ENCODE data around the gene NDUFS6.

NDUFS6 gene

DNA sequence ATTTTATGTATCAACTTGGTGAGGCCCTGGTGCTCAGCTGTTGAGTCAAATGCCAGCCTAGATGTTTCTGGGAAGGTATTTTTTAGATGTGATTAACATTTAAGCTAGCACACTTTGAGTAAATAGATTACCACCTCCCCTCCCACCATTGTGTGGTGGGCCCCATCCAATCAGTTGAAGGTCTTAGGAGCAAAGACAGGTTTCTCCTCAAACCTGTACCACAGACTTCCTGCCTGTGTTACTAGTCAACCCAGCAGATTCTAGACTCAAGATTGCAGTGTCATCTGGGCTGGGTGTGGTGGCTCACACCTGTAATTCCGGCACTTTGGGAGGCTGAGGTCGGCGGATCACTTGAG lies 35.3 kb upstream of the NDUFS6 start:
- DNase-seq (ENCODE audit: low spot score): no peak

DNA sequence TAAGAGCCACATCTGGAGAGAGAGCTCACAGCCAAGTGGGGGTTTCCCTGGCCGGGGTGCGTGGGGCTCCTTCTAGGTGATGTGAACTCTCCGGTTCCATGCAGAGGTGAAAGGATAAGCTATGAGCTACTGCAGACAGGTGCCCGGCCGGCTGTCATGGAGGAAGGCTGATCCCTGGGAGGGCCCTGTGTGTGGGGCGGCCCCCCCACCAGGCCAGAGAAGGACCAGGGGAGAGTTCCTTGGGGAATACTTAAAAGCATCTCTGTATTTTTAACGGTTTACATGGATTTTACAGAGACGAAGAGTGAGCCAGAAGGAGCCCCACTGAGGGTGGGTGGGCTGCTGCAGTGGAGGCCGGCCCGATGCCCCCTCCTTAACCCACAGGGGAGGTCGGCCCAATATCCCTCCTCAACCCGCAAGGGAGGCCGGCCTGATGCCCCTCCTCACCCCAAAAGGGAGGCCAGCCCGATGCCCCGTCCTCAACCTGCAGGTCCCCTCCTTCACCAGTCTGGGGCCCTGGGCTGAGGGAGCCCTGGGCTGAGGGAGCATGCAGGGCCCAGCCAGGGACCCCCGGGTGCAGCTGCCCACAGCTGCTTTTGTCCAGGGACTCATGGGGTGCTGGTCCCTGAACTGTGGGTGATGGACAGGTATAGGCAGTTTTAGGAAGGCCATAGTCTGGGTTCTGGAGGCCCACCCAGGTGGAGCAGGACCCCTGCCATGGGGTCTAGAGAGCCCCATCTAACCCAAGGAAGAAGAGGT lies 33.5 kb upstream of the NDUFS6 start:
- DNase-seq (ENCODE audit: low spot score): no peak

DNA sequence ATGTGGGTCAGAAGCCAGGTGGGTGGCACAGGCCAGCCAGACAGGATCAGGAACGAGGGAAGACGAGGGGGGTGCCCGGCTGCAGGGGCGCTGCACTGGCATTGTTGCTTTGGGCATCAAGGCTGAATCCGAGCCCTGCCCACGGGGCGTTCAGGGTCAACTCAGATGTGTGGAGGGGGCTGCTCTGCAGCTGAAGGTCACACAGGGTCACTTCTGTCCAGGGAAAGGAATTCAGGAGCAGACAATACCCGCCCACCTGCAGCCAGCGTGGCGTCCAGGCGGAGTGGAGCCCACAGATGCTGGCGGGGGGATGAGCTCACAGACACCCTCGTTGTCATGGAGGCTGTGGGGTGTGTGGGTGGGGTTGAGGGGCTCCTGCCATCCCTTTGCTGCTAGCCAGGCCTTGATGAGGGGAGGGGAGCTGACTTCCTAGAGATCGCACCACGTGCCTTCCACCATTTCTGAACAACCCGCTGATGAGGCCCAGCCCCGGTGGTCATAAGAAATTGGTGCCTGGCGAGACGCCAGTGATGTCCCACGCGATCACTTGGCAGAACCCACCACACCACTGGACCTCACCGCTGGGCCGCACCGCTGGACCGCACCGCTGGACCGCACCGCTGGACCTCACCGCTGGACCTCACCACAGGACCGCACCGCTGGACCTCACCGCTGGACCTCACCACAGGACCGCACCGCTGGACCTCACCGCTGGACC lies 32.8 kb upstream of the NDUFS6 start:
- DNase-seq (ENCODE audit: low spot score): no peak

DNA sequence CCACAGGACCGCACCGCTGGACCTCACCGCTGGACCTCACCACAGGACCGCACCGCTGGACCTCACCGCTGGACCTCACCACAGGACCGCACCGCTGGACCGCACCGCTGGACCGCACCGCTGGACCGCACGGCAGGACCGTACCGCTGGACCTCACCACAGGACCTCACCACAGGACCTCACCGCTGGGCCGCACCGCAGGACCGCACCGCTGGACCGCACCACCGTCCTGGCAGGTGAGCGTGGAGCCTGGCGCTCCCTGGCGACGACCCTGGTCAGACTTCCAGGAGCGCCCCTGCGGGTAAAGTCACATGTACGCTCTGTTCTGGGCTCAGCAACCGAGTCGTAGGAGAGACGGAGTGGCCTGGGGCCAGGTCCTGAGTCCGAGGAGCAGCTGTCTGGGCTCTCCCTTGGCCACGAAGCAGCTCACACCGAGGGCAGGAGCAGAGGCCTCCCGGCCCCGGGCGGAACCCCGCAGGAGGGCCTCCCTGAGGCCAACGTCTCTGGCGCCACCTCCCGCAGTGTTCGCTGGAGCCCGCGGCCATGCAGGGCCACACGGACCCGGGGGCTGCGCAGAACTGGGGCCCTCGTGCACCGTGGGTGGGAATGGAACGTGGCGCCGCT lies 32.1 kb upstream of the NDUFS6 start:
- no peak for DNase-seq (ENCODE audit: low spot score)

DNA sequence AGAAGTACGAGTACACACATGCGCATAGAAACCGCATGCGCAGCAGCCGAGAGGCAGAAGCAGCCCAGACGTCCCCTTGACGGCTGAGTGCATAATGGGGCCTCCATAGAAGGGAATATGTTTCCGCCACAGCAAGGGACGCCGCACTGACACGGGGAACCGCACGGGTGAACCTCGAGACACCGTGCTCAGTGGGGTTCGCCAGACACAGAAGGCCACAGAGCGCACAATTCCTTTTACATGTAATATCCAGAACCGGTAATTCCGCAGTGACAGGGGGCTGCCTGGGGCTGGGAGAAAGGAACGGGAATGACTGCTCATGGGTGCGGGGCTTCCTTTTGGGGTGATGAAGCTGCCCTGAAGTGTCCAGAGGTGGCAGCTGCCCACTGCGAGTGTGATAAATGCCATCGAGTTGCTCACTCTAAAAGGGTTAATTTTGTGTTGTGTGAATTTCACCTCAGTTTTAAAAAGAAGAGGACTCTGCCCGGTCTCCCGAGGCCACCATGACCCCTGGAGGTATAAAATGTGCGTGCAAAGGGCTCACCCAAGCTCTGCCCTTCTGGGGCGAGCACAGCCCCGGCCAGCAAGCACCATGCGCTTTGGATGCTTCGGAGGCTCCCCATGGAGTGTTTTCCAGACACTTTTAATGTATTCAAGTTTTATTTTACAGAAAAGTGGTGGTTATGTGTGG lies 31.3 kb upstream of the NDUFS6 start:
- DNase-seq (ENCODE audit: low spot score): no peak

DNA sequence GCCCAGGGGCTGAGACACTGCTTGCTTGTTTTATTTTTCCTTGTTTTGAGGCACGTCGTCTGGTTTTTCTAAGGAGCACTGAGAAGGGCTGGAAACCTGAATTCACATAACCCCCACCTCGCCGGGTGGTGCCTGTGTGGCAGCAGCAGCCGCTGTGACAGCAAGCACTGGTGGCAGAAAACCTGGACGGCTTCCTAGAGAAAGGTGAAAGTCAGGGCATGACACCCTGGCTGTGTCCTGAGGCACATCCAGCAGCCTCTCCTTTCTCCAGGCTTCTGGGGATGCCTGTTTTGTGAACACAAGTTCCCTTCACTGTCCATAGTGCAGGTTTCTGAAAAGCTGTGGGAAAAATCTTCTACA lies 30.8 kb upstream of the NDUFS6 start:
- DNase-seq (ENCODE audit: low spot score): no peak

DNA sequence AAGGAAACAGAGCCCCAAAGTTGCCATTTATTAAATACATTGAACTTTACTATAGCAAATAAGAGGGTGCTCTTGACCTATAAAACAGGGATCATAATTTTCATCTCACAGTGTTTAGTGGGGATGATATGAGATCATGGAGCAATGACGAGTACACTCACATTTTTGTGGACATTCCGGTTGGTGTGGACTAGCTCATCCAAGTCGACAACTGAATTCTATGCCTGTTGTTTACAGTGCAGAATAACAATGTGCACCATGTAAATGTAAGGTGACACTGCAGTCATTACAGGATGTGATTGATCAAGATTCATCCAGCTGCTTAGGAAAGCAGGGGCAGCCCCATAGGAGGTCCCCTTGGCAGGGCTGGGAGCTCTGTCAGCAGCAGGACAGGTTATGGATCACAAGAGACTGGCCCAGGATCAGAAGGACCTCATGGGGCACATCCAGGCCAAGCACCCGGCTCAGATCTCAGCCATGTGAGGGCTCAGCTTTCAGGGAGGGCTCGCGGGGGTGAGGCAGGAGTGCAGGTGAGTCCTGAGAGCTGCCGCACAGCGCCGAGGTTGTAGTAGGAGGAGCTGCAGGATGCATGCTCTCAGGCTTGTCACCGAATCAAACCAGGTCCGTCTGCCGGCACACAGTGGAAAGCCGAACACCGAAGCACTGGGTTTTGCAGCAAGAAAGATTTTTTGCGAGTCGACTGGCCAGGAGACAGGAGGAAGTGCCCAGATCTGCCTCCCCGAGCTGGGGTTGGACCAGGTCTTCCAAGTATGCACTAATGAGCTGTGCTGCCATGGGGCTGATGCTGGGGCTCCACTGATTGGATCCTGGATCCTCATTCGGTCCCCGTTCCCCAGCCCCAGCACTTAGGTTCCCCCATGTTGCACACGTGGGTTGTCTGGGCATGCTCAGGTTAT lies 29.8 kb upstream of the NDUFS6 start:
- DNase-seq (ENCODE audit: low spot score): no peak

DNA sequence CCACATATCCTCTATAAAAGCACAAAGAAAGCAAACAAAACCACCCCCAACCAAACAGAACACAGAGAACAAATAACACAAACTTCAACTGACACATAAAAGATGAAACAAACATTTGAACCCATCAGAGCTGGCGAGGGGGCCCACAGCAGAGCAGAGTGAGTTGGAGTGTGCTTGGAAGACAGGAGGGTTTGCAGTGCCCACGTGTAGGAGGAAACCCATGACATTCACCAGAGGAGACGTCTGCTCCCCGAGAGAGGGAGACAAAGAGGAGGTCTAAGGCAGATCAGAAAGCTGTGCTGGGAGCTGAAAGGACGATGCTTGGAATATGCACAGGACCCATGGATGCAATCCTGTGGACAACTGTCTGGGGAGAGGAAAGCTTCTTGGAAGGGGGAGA lies 28.6 kb upstream of the NDUFS6 start:
- DNase-seq (ENCODE audit: low spot score): no peak

DNA sequence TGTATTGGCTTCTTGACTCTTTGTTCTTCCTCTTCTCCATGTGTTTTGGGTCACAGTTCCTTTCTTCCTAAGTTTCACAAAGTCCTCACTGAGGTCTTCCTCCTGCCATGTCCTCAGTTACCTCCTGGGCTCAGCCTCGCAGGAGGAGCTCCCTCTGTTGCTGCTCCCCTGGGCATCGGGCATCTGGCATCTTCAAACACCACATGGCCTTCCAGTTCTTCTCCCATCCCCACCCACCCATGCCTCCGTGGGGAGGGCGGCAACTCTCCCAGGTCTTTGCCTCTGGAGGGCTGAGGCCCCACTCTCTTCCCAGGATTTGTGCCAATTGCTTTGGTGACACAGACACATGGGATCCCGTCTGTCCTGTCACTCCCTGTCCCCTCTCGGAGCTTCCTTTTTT lies 24.4 kb upstream of the NDUFS6 start:
- DNase-seq (ENCODE audit: low spot score): no peak

DNA sequence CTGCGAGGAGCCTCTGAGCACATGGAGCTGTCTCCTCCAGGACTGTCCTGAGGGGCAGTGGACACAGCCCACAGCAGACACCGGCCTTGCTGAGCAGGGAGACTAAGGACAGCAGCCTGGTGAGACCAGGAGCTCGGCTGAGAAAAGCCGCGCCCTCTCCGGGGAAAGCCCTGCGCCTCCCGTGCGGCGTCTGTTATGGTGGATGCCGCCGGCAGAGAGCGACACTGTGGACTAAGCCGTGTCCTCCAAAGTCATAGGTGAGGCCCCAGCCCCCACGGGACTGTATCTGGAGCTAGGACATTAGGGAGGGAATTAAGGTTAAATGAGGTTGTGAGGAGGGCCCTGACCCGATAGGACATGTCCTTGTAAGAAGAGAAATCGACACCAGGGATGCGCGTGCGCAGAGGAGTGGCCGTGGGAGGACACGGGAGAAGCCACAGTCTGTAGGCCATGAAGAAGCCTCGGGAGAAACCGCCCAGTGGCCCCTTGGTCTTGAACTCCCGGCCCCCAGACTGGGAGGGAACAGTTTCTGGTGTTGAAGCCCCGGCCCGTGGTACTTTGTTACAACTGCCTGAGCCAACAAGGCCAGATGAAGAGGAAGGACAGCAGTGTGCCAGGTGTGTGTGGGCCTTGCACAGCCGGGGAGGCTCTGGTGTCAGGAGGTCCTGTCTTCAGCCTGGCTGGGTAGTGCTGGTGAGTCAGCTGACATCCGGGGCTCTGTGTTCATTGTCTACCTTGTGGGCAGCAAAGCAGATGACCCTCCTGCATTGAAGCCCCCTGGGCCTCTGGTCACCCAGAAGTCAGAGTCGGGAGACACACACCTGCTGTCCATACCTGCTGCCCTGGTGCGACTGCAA lies 23.7 kb upstream of the NDUFS6 start:
- DNase-seq (ENCODE audit: low spot score): no peak

DNA sequence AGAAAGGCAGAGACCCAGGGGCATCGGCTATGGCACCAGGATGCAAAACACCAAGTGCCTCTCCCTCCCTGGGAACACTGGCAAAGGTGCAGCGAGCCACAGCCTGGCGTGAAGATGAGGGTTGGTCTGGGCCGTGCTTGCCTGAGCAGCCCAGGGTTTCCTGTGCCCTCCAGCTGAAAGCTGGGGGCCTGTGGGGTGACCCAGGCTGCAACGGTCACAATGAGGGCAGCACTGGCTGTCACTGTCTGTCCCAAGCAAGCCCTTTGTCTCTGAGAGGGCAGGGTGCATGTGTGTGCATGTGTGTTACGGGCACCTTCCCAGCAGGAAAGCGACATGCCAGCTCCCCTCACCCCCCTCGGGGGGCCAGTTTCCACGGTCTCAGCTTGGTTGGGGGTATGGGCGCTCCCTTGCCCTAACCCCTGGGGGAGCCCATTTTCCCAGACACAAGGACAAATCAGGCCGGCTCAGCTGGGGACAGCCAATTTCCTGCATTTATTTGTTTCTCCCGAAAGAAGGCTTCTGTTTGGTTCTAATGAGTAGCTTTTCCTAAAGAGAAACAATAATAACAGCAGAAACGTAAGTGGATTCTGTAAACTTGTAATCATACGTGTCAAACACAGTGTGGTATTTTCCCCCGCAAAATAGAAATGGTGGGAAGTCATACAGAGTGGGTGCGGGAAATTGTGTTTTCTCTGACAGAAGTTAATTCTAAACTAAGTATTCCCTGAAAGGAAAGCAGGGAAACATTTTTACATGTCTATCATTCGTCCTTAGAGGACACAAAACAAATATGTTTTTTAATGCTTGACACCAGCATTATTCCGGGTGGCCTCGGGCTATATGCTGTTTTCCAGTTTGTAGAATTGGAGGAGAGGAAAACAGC lies 22.8 kb upstream of the NDUFS6 start:
- DNase-seq (ENCODE audit: low spot score): no peak

DNA sequence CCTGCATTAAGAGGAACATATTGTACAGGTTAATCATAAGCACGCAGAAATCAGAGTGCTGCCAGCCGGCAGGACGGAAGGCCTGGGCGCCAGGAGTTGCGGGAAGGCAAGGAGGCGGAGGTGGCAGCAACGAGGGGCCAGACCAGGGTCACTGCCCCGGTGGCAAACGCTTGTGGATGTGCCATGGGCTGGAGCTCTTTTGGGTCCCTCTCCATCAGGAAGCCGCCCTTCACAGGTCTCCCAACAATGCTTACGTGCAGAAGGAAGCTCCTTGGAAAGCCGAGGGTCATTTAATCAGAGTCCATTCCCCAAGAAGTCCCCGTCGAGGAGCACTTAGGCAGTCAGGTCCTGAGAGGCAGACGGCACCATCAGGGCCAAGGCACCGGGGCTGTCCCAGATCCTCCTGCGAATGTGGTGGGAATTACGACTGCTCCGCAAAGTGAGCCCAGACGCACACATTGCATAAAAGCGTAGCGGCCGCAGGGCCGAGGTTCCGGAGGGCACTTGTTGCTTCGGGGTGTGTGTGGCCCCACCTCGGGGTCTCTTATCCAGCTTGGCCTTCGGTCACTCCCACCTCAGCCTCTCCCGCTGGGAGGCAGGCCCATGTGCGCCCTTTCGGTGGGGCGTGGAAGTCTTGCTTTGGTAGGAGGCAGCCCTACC lies 22.1 kb upstream of the NDUFS6 start:
- DNase-seq (ENCODE audit: low spot score): no peak

DNA sequence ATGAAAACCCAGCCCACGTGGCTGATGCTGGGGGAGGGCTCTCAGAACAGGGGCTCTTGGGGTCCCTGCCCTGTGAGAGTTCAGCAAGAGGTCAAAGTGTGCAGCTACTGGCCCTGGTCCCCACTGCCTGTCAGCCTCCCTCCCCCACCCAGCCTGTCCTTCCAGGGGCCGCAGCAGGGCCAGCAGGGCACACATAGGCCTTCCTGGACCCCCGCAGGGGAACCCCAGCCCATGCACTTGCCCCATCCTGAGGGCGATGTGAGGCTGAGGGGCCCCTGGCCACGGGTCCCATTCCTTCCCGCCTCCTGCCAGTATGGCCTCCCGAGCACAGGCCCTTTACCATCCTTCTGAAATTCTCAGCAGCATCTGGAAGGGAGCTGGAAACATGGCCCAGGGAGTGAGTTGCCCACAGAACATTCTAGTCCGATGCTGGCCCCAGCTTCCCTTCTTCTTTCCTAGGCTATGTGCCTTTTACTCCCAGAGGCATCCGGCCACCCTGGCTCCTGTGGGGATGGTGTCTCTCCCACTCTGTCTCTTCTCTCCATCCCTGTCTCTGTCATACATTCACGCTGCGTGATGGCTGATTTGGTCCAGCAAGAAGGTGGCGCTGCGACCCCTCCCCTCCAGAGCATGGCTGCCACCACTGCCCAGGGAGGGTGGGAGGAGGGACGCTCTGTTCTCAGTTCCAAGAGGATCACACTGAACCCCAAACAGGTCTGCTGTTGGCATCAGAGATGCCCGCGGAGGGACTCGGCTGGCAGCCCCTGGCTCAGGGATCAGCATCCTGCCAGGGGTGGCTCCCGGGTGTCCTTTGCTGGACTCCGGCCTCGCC lies 21.2 kb upstream of the NDUFS6 start:
- no peak for DNase-seq (ENCODE audit: low spot score)

DNA sequence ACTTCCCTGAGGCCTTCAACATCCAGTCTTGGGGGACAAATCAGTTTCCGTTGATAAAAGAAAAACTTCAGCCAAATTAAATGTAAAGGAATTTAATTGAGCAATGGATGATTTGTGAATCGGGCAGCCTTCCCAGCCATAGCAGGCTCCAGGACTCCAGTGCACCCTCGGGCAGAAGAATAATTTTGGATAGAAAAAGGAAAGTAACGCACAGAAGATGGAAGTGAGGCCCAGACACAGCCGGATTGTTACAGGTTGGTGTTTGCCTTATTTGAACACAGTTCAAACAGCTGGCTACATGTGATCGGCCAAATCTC lies 20.6 kb upstream of the NDUFS6 start:
- DNase-seq (ENCODE audit: low spot score): no peak

DNA sequence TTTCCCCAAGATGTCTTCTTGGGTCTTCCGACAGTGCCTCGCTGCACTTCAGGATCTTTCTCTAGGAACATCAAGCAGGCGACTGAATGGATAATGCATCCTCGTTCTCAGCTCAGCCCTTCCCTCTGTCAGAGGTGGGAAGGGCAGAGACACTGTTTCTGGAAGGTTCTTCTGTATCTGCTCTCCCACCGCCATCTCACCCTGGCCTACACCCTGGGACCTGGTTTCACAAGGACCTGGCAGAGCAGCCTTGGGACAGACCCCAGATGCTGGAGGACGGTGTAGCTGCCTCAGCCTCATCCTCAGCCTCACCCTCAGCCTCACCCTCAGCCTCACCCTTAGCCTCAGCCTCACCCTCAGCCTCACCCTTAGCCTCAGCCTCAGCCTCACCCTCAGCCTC lies 20.1 kb upstream of the NDUFS6 start:
- no peak for DNase-seq (ENCODE audit: low spot score)

DNA sequence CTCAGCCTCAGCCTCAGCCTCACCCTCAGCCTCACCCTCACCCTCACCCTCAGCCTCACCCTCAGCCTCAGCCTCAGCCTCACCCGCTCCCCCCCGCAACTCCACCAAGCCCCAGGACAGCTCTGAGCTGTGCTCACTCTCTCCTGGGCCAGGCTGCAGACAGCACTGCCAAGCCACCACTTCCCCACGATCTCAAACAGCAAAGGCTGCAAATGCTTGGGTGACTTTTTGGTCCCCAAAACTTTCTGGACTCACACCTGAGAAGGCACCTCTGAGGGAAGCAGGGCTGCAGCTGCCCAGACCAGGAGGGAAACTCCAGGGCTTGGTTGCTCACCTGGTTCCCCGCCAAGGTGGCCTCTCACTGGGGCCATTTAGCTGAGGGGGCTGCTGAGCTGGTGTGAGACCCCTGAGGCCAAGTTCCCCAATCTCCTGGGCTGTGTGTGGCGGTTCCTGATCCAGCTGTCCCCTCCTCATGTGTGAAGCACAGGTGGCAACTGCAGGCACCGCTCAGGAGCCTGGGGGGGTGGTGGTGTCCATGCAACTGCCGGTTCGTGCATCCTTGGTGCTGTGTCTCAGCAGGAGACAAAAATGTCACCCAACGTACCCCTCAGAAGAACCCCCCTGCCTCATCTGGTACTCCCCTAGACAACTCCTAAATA lies 19.4 kb upstream of the NDUFS6 start:
- no peak for DNase-seq (ENCODE audit: low spot score)

DNA sequence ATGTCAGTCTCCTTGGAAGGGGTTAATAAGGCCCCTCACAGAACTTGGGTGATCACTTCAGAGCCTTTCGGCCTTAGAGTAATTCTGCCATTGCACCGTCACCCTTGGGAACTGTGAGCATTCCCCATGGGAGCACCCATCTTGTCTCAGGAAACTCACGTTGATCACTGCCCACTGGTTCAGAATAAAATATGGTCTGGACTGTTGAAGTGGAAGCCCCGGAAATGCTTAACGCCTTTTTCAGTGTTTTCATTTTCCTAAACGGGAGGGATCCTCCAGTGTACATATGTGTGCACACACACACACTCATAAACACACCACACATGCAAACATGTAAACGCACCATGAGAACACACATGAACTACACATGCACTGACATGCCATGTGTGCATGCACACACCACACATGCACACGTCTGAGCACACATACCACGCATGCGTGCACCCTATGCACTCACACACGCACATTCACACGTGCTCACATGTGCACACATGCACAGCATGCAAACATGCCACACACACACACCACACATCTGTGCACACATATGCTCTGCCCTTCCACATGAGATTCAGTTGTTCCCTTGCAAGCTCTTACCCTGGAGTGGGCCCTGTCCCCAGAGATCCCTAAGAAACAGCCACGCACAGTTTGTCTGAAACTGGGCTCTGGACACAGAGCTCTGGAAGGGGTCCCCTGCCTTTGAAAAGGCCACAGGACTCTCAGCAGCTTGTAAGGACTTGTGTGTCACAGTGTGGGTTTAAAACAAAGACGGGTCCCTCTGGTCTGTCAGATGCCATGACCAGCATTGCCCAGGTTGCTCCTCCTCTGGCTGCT lies 18.6 kb upstream of the NDUFS6 start:
- no peak for DNase-seq (ENCODE audit: low spot score)
